HCT116 (cell line): ENCODE measurements around the gene TMEM61. TPM values are rescaled to one million over a fixed set of nuclear protein-coding genes. Genes with fewer than 3 reads are reported as not detected.
A peak's percentile ranks its signal among the peaks of the same experiment; 100 is the strongest.

Experiments used
- ATAC-seq: fragments of 200-7000 bp; cut with Tn5 transposase; 2 replicates; pipeline ENCODE4 v1.9.1; 2020; ENCODE audit warnings: mild to moderate bottlenecking, moderate library complexity
- Bru-seq: library from RNA; stranded (reverse); fragments of 400-500 nt; gene quantifications from one replicate; lab custom pipeline; 2021; lab: Mats Ljungman, UMichigan
- BruChase-seq, 2 experiments: library from RNA; stranded (reverse); fragments of 400-500 nt; gene quantifications; one replicate each; lab custom pipeline; 2021; lab: Mats Ljungman, UMichigan
- BruUV-seq: library from RNA; stranded (reverse); fragments of 400-500 nt; replicated peaks from 2 replicates; lab custom pipeline; 2021; lab: Mats Ljungman, UMichigan
- CTCF ChIA-PET: fragments of 300-600 bp; sonication (Branson Sonifier 250); formaldehyde crosslinking; loops from one replicate; lab custom pipeline; 2021; ENCODE audit warnings: antibody characterized with exemption; lab: Charles Lee
- POLR2A ChIA-PET: fragments of 300-600, 350-600 bp; sonication (Branson Sonifier 250); formaldehyde crosslinking; loops from one replicate; lab custom pipeline; 2021; ENCODE audit warnings: antibody characterized with exemption; lab: Charles Lee
- RAD21 ChIA-PET, 2 experiments: fragments of 300-600 bp; sonication (Branson Sonifier 250); formaldehyde crosslinking; loops; one replicate each; lab custom pipeline; 2023; ENCODE audit warnings: low total read pairs in 2 of 2; ENCODE audit not compliant: uncharacterized antibody in 2 of 2, unreplicated experiment in 2 of 2, low non-redundant PET in 1 of 2; lab: Charles Lee
- DNase-seq: peaks from one replicate; pipeline ENCODE4 v3.0.0-alpha.2; 2010; ENCODE audit warnings: low read depth, low spot score
- H2AFZ ChIP-seq: fragments of 200-600 bp; shearing (Covaris generic), sonication (generic); 2 replicates; pipeline ENCODE4 v1.6.1; 2017; ENCODE audit warnings: low read depth, mixed run types, mixed read lengths, antibody characterized with exemption, low read length; ENCODE audit not compliant: poor library complexity, severe bottlenecking
- H3K27ac ChIP-seq: 2 replicates; pipeline ENCODE4 v1.5.1; 2012; ENCODE audit warnings: low read depth, low read length
- H3K27me3 ChIP-seq: fragments of 200-600 bp; sonication (generic); 2 replicates; pipeline ENCODE4 v1.6.1; 2016; ENCODE audit warnings: mixed run types, low read length, mixed read lengths; ENCODE audit not compliant: insufficient read depth
- H3K36me3 ChIP-seq, 2 experiments: fragments of 200-500 bp in 1 of 2; fragments of 200-600 bp in 1 of 2; sonication (Bioruptor generic) in 1 of 2; sonication (generic) in 1 of 2; 2 replicates each; pipeline versions ENCODE4 v1.5.1 to v1.6.1; 2014 to 2016; ENCODE audit warnings: low read length in 2 of 2, inconsistent platforms in 1 of 2, mixed read lengths in 1 of 2, mixed run types in 1 of 2; ENCODE audit not compliant: insufficient read depth in 2 of 2, control insufficient read depth in 1 of 2
- H3K4me1 ChIP-seq, 2 experiments: fragments of 200-600 bp in 1 of 2; sonication (generic) in 1 of 2; 2 replicates each; pipeline versions ENCODE4 v1.5.1 to v1.6.1; 2012 to 2017; ENCODE audit warnings: low read length in 2 of 2, inconsistent platforms in 1 of 2, mild to moderate bottlenecking in 1 of 2, mixed read lengths in 1 of 2, mixed run types in 1 of 2, moderate library complexity in 1 of 2; ENCODE audit not compliant: insufficient read depth in 2 of 2, control insufficient read depth in 1 of 2
- H3K4me2 ChIP-seq: fragments of 200-600 bp; sonication (generic); 2 replicates; pipeline ENCODE4 v1.6.1; 2017; ENCODE audit warnings: mixed run types, low read length, mixed read lengths
- H3K4me3 ChIP-seq, 2 experiments: fragments of 200-600 bp in 1 of 2; sonication (generic) in 1 of 2; replicated peaks in 1 of 2; 2 replicates each; pipeline ENCODE4 v1.5.1; 2011 to 2016; ENCODE audit warnings: low read length in 2 of 2, control low read depth in 1 of 2, low read depth in 1 of 2, mild to moderate bottlenecking in 1 of 2, mixed read lengths in 1 of 2, mixed run types in 1 of 2
- H3K79me2 ChIP-seq: fragments of 200-600 bp; sonication (generic); 2 replicates; pipeline ENCODE4 v1.6.1; 2017; ENCODE audit warnings: mild to moderate bottlenecking, mixed run types, low read length, moderate library complexity, mixed read lengths; ENCODE audit not compliant: insufficient read depth
- H3K9ac ChIP-seq: fragments of 200-600 bp; sonication (generic); 2 replicates; pipeline ENCODE4 v1.6.1; 2016; ENCODE audit warnings: low read length, mixed read lengths
- H3K9me2 ChIP-seq: fragments of 200-600 bp; sonication (generic), shearing (Covaris generic); 2 replicates; pipeline ENCODE4 v1.6.1; 2017; ENCODE audit warnings: mixed run types, mild to moderate bottlenecking, moderate library complexity; ENCODE audit not compliant: insufficient read depth
- H3K9me3 ChIP-seq, 2 experiments: fragments of 200-500 bp in 1 of 2; fragments of 200-600 bp in 1 of 2; sonication (Bioruptor generic) in 1 of 2; sonication (generic) in 1 of 2; 2 replicates each; pipeline ENCODE4 v1.6.1; 2014 to 2017; ENCODE audit warnings: low read length in 2 of 2, mixed read lengths in 2 of 2, inconsistent platforms in 1 of 2, low read depth in 1 of 2, mild to moderate bottlenecking in 1 of 2, mixed run types in 1 of 2, moderate library complexity in 1 of 2; ENCODE audit not compliant: control insufficient read depth in 1 of 2, insufficient read depth in 1 of 2
- H4K20me1 ChIP-seq: fragments of 200-600 bp; sonication (generic), shearing (Covaris generic); 2 replicates; pipeline ENCODE4 v1.6.1; 2017; ENCODE audit warnings: mixed run types, mild to moderate bottlenecking, moderate library complexity; ENCODE audit not compliant: insufficient read depth
- CBX3 ChIP-seq: IDR thresholded peaks from 2 replicates; pipeline ENCODE4 v1.6.1; 2012; ENCODE audit warnings: low read depth
- ELF1 ChIP-seq: IDR thresholded peaks from 2 replicates; pipeline ENCODE4 v1.6.1; 2012; ENCODE audit warnings: low read depth, borderline replicate concordance
- EZH2 ChIP-seq: fragments of 200-600 bp; sonication (generic); IDR thresholded peaks from 2 replicates; pipeline ENCODE4 v1.6.1; 2017; ENCODE audit warnings: antibody characterized with exemption, mixed run types
- EZH2phosphoT487 ChIP-seq: fragments of 200-600 bp; IDR thresholded peaks from 2 replicates; pipeline ENCODE4 v1.6.1; 2018; ENCODE audit warnings: antibody characterized with exemption, borderline replicate concordance
- FOSL1 ChIP-seq: IDR thresholded peaks from 2 replicates; pipeline ENCODE4 v1.6.1; 2012; ENCODE audit warnings: low read depth
- JUND ChIP-seq: IDR thresholded peaks from 2 replicates; pipeline ENCODE4 v1.6.1; 2012
- POLR2AphosphoS5 ChIP-seq: IDR thresholded peaks from 2 replicates; pipeline ENCODE4 v1.6.1; 2011; ENCODE audit warnings: mild to moderate bottlenecking, low read depth, low read length, moderate library complexity
- RAD21 ChIP-seq: IDR thresholded peaks from 2 replicates; pipeline ENCODE4 v1.6.1; 2012; ENCODE audit warnings: low read depth, mild to moderate bottlenecking
- SP1 ChIP-seq: IDR thresholded peaks from 2 replicates; pipeline ENCODE4 v1.6.1; 2012; ENCODE audit warnings: low read depth
- SRF ChIP-seq: IDR thresholded peaks from 2 replicates; pipeline ENCODE4 v1.6.1; 2012; ENCODE audit warnings: low read depth
- TCF7L2 ChIP-seq: IDR thresholded peaks from 2 replicates; pipeline ENCODE4 v1.7.0; 2011; ENCODE audit warnings: borderline replicate concordance, inconsistent platforms; ENCODE audit not compliant: insufficient read depth, insufficient read length; ENCODE audit errors: extremely low read depth
- YY1 ChIP-seq: IDR thresholded peaks from 2 replicates; pipeline ENCODE4 v1.6.1; 2011; ENCODE audit warnings: low read length, low read depth, moderate library complexity, mild to moderate bottlenecking; ENCODE audit not compliant: insufficient replicate concordance; ENCODE audit errors: extremely low read depth
- ZFX ChIP-seq: fragments of 450-650 bp; IDR thresholded peaks from 2 replicates; pipeline ENCODE4 v1.6.1; 2017
- ZNF274 ChIP-seq: fragments of 200-500 bp; sonication (Bioruptor generic); IDR thresholded peaks from 2 replicates; pipeline ENCODE4 v1.6.1; 2014; ENCODE audit warnings: mild to moderate bottlenecking, low read depth, low read length, inconsistent platforms
- intact Hi-C: fragments of 100-400 bp; cut with micrococcal nuclease; formaldehyde crosslinking; loops from 2 replicates; pipeline ENCODE4 v1.10.0; 2022
- long read RNA-seq: library from polyadenylated mRNA; unstranded; transcript quantifications from one replicate; pipeline ENCODE4 v2.0.0, GENCODE V29; 2021; ENCODE audit not compliant: unreplicated experiment
- polyA plus RNA-seq: library from polyadenylated mRNA; unstranded; fragments of >200 nt; gene quantifications from 2 replicates; pipeline ENCODE4 v1.2.1, GENCODE V29; 2012; ENCODE audit warnings: missing spikeins
- total RNA-seq: library from RNA; stranded (reverse); gene quantifications from one replicate; pipeline ENCODE4 v1.2.1, GENCODE V29; 2021; ENCODE audit not compliant: unreplicated experiment
- TF ChIP-seq, protein P1 (sequence below): IDR thresholded peaks from 2 replicates; pipeline ENCODE4 v1.6.1; 2012; ENCODE audit warnings: low read depth
- TF ChIP-seq, protein P2 (sequence below): IDR thresholded peaks from 2 replicates; pipeline ENCODE4 v1.6.1; 2012

Gene TMEM61
- total RNA-seq (4.4 TPM), Bru-seq, nascent RNA (percentile 46 among the genes with signal in this experiment), BruChase-seq, experiment 1, labeled RNA remaining after a 6-hour chase (percentile 31 among the genes with signal in this experiment), BruChase-seq, experiment 2, labeled RNA remaining after a 2-hour chase (percentile 36 among the genes with signal in this experiment)
- polyA plus RNA-seq: 6.1 and 6.5 TPM in 2 replicates
- long read RNA-seq, transcript TMEM61-201 (3 exons, 1,097 nt): major isoform, 6 of 15 reads
- long read RNA-seq, partial matches to known transcripts: 0 of 15 reads
- long read RNA-seq, other reads (novel, unspliced or antisense): 9 of 15 reads

DNA sequence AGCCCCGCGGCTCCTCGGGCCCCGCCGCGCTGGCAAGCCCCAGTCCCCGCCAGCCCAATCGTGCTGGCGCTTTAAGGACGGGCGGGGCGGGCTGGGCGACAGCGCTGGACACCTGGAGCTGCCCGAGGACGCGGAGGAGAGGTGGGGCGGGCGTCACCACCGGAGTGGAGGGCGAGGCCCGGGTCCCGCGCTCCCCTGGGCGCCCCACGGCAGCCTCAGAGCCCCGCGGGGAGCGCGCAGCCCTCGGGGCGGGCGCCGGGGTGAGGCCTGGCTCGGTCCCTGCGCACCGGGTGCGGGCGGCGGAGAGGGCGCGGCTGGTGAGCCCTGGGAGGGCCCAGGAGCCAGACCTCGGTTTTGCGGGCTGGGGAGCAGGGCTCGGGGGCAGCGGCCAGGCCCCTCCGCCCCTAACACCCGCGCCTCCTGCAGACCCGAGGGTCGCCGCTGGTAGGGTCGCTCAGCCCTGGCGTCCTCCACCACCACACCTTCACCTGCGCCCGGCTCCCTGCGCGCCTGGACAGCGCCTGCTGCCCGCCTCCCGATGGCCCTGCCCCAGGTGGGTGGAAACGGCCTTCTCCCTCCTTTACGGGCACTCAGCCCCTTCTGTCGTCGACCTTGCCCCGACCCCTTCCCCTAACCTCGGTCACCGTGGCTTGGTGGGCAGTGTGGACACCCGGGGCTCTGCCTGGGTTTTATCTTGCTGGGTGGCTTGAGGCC, at the start of gene TMEM61:
TSS of gene TMEM61 (plus strand) at position 101 of the 714 bp plus-strand sequence. CDS start at position 539, 438 bp downstream.
- BruUV-seq: no TSS peak
- H3K79me2 ChIP-seq: no peaks in the 10 kb centered on the region
- DNase-seq: no peak
- peak within 1 kb of the TSS; percentile 48 to 62 for H3K4me3 ChIP-seq
- peak; percentile 82 for ATAC-seq
- H3K9me2 ChIP-seq: no peaks in the 10 kb centered on the region
- no peaks in the 10 kb centered on the region for H3K9me3 ChIP-seq
- ChIA-PET POLR2A (interaction anchor here (0.8 to 0.9 kb wide), 2 partner anchors 9 to 30 kb away, joined by 3 to 4 read pairs; no protein-coding TSS in a partner anchor), CTCF (interaction anchor here (0.9 kb wide), 1 partner anchor 132 kb away, joined by 3 read pairs; no protein-coding TSS in a partner anchor), RAD21 (no interaction called here)
- intact Hi-C loops: no loop called here
- peaks cover 0 to 26% of the 10 kb centered on the region in 2 experiments; a peak in 2 of 4 replicates for H3K4me1 ChIP-seq
- no peaks in the 10 kb centered on the region for H3K36me3 ChIP-seq
- H3K9ac ChIP-seq: peak within 1 kb of the TSS; percentile 55
- H3K27ac ChIP-seq: peak within 1 kb of the TSS; percentile 41; the same call in 1 of the 2 replicates
- H4K20me1 ChIP-seq: no peaks in the 10 kb centered on the region
- TF ChIP-seq FOSL1 (no peak), TCF7L2 (no peak), SRF (no peak), ZFX (peak; percentile 69), EZH2 (no peak), CBX3 (no peak), POLR2AphosphoS5 (peak; percentile 51; the same call in 1 of the 2 replicates), EZH2phosphoT487 (no peak), ZNF274 (no peak), YY1 (no peak), SP1 (no peak), RAD21 (no peak), JUND (no peak), ELF1 (no peak)
- TF ChIP-seq, protein P1, sequence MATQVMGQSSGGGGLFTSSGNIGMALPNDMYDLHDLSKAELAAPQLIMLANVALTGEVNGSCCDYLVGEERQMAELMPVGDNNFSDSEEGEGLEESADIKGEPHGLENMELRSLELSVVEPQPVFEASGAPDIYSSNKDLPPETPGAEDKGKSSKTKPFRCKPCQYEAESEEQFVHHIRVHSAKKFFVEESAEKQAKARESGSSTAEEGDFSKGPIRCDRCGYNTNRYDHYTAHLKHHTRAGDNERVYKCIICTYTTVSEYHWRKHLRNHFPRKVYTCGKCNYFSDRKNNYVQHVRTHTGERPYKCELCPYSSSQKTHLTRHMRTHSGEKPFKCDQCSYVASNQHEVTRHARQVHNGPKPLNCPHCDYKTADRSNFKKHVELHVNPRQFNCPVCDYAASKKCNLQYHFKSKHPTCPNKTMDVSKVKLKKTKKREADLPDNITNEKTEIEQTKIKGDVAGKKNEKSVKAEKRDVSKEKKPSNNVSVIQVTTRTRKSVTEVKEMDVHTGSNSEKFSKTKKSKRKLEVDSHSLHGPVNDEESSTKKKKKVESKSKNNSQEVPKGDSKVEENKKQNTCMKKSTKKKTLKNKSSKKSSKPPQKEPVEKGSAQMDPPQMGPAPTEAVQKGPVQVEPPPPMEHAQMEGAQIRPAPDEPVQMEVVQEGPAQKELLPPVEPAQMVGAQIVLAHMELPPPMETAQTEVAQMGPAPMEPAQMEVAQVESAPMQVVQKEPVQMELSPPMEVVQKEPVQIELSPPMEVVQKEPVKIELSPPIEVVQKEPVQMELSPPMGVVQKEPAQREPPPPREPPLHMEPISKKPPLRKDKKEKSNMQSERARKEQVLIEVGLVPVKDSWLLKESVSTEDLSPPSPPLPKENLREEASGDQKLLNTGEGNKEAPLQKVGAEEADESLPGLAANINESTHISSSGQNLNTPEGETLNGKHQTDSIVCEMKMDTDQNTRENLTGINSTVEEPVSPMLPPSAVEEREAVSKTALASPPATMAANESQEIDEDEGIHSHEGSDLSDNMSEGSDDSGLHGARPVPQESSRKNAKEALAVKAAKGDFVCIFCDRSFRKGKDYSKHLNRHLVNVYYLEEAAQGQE: no peak
- TF ChIP-seq, protein P2, sequence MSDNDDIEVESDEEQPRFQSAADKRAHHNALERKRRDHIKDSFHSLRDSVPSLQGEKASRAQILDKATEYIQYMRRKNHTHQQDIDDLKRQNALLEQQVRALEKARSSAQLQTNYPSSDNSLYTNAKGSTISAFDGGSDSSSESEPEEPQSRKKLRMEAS: peak; percentile 70
- peak within 1 kb of the TSS; percentile 88 for H3K4me2 ChIP-seq
- no peaks in the 10 kb centered on the region for H3K27me3 ChIP-seq
- H2AFZ ChIP-seq: no peak within 1 kb of the TSS
